NOMO-1 (cell line): ENCODE measurements around the gene FAM50B.

Experiments
- DNase-seq, 2 experiments: peaks; one replicate each; lab custom pipeline; 2025; ENCODE audit not compliant: unreplicated experiment in 2 of 2; lab: John Stamatoyannopoulos, UW

FAM50B gene

GRCh38 chr6:3870528-3870925 is 21.4 kb downstream of the FAM50B start:
- DNase-seq: no peak

DNA sequence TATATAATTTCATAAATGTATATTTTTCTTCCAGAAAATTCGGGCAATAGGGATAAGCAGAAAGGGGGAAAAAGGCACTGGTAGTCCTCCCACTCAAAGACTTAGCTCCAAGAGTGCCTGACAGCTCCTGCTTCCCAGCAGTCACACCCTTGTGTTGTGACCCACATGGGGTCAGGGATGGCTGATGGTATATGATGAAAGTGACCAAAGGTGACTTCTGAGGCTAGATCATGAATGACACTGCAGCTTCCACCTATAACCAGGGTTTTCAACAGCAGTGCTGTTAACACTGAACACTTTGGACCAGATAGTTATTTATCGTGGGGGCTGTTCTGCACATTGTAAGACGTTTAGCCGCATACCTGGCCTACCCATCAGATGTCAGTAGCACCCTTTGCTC is 22.3 kb downstream of the FAM50B start:
- DNase-seq: no peak

- no peak for DNase-seq
Observed at GRCh38 chr6:3871939-3872338, 22.8 kb downstream of the FAM50B start.

DNA sequence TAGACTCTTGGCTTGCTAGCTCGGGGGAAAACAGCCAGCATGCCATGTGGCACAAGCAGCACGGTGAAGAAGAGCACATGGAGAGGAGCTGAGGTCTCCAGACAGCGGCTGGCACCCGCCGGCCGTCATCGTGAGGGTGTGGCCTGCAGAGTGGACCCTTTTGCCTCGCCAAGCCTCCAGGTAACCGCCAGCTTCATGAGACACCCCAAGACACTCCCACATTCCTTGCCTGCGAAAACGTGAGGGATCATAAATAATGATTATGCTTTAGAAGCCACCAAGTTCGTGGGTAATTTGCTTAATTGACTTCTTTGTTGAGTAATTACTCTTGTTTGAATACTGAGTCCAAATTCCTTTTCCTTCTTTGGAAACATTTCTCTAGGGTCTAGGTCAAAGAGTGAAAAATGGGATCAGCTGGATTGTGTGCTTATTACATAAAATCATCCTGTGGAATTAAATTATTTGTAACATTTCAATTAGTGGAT is 23.2 kb downstream of the FAM50B start:
- no peak for DNase-seq

DNA sequence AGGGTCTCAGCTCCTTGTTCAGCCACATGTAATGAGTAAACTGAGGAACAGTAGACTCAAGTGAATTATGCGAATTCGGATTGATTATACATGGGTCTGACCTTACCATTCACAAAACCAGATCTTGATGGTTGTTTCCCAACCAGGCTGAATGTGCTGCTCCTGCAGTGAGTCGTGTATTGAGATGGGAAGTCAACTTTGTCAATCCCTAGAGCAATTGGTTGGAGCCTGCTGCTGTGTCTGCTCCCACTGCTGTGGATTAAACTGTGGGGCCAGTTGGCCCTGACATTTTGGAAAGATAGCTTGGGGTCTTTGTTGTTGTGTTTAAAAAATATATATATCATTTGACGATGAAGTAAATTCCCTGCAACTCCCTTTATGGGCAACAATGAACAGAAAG is 23.9 kb downstream of the FAM50B start:
- no peak for DNase-seq

GRCh38 chr6:3874069-3874468 is 24.9 kb downstream of the FAM50B start:
- DNase-seq: no peak

DNA sequence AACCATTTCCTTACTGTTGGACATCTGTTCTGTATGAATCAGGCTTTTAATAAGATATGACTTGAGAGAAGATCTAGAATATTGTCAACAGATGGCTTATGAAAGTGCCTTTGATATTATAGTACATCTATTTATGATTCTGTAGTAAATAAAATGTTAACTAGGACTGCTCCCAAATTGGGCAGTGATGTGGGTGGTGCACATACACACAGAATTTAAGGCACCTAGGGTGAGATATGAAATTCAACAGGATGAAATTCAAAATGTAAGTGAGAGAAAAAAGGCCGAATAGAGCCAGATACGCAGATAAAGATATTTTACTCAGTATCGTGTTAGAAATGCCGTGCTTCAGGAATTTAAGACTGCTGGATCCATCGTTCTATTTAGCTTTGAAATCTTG is 26.3 kb downstream of the FAM50B start:
- no peak for DNase-seq

GRCh38 chr6:3876101-3876500 is 26.9 kb downstream of the FAM50B start:
- DNase-seq: no peak

DNA sequence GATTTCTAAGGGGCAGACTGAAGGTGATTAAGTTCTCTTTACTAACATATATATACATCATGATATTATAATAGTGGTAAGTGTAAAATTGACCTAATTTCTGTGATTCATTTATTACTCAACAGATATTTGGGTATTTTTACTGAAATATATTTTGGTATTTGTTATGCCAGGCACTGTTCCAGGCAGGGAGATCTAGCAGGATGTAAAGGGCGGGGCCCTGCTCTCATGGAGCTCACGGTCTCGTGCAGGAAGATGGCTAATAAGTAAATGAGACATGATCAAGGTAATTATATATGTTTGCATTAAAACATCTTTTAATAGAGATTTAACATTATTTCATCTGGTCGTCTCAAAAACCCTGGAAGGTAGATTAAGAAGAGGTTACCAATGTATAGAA is 27.7 kb downstream of the FAM50B start:
- DNase-seq: no peak

DNA sequence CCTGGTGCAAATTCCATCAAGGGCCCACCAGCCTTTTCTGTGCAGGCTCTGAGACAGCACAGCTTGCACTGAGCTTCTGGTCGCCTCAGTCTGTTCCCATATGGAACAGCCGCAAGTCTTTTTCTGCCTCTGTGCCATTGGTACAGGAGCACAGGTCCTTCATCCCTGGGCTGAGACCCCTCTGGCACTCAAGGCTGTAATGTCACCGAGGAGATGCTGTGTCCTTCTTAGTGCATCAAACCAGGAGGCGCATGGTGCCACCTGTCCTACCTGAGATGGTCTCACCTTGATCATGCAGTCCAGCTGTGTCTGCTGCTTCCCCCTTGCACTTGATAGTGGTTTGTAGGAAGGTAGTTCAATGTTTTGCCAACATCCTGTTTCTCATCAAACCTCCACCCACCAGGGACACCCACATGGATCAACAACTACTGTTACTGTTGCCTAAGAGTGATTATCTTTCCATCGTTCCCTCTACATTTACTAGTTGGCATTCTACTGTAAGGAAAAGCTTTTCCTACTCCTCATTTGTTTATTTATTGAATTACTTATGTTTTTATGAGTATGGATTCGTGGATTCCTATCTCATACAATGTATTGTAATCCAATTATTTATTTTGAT is 29.0 kb downstream of the FAM50B start:
- DNase-seq: no peak

DNA sequence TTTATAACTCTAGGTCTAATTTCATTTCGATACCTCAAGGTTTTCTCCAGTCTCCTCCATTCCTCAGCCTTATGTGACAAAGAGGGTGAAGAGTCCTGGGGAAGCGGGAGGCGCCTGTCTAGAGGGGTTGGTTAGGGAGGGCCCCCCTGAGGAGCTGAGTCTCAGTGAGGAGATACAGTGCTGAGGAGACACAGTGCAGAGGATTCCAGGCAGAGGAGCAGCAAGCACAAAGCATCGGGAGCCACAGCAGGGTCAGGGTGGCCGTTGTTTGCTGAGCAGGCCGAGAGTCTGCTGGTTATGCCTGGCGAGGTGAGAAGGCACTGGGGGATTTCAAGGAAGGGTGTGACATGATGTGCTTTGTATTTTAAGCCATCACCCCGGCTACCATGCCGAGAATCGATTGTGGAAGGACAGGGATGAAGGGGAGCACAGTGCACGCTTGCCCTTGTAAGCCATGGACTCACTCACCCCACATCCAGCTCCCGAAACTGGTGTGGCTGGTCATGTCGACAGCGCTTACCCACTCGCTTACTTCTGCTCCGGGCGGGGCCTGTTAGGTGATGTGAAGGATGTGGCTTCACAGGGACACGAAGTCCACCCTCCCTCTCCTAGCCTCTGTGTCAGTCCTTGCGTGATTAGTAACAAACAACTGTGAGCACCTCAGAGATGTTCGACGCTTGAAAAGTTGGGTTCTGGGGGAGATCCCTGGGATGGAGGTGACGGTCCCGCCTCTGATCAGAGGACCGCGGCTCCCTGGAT is 30.2 kb downstream of the FAM50B start:
- DNase-seq: no peak

DNA sequence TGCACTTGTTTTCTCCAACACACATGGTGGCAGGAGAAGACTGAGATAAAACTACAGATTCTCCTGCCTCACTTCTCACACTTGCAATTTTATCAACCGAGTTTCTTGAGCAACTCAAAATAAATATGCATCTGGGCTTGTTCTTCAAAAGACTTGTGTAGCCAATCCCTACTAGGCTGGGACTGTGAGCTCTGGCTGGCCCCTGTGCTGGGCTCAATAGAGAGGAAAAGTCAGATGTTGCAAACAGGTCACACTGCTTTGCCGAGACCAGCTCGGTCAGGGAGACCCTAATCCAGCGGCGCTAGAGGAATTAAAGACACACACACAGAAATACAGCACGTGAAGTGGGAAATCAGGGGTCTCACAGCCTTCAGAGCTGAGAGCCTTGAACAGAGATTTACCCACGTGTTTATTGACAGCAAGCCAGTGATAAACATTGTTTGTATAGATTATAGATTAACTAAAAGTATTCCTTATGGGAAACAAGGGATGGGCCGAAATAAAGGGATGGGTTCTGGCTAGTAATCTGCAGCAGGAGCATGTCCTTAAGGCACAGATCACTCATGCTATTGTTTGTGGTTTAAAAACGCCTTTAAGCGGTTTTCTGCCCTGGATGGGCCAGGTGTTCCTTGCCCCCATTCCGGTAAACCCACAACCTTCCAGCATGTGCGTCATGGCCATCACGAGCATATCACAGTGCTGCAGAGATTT is 32.7 kb downstream of the FAM50B start:
- DNase-seq: no peak

DNA sequence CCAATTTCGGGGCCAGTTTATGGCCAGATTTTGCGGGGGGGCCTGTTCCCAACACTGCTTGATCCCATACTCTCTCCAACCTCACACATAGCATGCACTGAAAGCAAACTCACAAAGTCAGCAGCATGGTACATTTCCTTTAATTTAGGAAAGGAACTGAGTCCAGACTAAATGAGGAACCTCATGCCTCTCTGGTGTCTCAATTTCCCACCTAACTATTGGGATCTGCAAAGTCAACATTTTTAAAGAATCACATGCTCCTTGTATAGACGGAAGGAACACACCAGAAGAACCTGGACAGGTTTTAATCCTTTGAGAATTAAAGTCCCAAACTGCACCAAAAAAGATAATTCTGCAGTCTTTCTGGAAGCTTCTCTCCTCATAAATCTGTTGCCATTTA is 33.3 kb downstream of the FAM50B start:
- DNase-seq: no peak

DNA sequence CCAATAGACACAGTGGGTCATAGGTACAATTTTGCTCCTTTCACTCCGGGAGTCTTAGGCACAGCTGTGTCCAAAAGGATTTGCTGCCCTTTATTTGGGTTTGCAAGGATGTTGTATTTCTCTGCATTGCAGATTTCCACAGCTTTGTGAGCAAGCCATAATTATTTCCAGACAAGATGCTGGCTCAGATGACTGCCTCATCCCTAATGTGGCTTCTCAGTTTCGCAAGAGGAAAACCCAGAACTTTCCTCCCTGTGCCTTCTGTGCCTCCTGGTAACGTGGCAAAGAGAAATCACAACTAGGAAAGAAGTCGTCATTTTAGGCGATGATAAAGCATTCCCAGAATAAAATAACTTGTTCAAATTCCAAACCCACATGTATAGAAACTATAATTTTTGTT is 33.7 kb downstream of the FAM50B start:
- no peak for DNase-seq

GRCh38 chr6:3884007-3884745 is 35.0 kb downstream of the FAM50B start:
- DNase-seq: no peak

DNA sequence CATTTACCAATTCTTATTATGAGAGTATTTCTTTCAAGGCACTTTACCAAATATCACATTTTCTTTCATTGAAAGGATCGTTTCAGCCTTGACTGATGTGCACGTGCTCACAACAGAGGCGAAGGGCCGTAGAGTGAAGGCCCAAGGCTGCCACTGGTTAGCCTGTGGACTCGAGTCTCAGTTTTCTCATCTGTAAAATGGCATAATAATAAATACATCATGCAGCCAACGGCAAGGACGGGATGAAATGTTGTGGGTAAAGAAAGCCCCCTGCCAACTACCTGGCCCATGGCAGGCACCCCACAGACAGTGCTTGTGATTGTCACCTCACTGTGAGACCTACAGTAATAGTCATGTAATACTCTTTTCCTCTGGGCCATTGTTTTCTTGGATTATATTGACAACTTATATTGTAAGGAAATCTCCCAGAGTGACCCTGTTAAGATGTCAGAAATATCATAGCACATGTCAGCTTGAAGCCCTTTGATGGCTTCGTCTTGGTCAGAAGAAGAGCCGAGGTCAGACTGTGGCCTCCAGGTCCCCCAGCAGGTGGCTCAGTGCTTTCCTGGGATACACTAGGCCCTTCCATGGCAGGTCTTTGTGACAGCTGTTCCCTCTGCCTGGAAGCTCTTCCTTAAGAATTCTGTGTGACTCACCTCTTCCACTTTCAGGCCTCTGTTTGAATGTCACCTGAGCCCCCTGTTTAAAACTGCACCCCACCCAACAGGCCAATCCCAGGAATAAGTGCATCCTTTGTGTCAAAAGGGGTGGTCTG is 36.3 kb downstream of the FAM50B start:
- DNase-seq: no peak

DNA sequence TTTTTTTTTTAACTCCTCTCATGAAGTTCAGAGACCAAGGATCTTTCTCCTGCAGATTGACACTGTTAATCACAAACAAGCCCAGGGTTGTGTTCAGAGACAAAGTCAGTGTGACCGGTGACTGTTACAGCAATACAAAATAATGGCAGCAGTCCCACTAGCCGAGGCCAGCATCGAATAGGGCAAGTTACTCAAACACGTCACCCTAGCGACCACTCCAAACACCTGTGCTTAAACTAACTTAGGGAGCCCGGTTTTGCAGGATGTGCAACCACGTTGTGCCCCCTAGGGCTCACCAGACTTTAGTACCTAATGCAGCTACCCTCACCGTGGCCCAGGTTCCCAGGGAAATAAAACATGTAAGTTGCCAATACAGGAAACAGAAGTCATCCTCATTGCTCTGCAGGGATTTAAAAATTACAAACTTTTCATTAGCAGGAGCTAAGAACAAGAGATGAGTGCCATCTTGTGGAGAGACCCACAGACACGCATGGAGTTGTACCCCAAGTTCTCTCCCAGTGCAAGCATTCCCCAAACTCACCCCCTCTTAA is 38.1 kb downstream of the FAM50B start:
- no peak for DNase-seq

DNA sequence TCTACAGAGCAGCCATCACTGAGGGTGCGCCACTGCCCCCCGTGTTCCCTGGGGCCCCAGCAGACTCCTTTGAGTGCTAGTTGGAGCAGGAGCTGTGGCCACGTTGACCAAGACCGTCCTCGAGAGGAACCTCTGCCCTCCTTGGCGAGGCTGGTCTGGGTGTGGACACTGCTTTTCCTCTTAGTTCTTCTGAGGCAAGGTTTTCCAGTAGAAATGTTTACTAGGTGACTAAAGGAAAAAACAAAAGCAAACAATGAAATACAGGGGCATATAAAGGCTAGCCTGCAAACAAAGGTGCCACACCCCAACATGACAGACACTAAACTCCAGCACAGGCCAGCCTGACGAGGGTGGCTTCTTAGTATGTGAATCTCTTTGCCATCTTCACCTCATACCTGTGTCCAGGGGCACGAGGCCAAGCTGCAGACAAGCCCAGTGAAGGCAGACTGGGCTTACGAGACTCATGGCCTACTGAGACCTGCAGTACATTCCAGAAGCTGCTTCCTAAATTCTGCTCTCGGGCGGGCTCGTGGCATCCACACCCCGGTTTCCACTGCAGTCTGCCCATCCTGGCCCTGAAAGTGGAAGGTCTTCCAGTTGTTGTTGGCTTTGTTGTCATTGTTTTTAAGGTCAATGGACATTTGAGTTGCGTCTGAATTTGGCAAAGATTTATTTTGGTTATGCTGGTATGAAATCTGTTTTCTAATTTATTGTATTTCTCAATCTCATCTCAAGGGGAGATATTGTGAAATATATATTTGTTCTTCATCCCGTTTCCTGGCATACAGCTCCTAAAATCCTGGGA is 39.2 kb downstream of the FAM50B start:
- DNase-seq: no peak

DNA sequence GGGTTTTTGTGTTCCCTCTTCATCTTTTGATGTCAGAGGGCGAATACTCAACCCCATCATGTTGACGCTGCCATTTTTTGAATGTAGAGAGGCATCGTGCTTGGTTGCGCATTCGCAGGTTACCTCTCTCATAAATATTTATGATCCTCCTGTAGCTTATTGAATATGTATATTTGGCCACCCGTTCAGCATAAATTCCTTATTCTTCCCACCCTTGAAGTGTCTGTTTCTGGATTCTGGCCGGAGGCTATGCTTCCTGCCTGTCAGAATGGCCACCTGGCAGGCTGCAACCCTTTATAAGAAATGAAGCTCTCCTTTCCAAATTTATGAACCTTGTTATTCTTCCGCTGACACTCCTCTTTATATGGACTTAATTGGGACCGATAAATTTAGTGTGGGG is 40.9 kb downstream of the FAM50B start:
- no peak for DNase-seq
